Superior temporal gyrus (tissue), 1 donor: ENCODE measurements around the gene ZSWIM5.
"Not testable (repeated sequence)": the region's sequence is repeated elsewhere in the genome, so short reads cannot be mapped to it uniquely, and the experiment has no call there.

Source experiments
- DNase-seq: peaks from one replicate; pipeline ENCODE4 v3.0.0-alpha.2; 2016; ENCODE audit errors: extremely low spot score

The ZSWIM5 gene

DNA sequence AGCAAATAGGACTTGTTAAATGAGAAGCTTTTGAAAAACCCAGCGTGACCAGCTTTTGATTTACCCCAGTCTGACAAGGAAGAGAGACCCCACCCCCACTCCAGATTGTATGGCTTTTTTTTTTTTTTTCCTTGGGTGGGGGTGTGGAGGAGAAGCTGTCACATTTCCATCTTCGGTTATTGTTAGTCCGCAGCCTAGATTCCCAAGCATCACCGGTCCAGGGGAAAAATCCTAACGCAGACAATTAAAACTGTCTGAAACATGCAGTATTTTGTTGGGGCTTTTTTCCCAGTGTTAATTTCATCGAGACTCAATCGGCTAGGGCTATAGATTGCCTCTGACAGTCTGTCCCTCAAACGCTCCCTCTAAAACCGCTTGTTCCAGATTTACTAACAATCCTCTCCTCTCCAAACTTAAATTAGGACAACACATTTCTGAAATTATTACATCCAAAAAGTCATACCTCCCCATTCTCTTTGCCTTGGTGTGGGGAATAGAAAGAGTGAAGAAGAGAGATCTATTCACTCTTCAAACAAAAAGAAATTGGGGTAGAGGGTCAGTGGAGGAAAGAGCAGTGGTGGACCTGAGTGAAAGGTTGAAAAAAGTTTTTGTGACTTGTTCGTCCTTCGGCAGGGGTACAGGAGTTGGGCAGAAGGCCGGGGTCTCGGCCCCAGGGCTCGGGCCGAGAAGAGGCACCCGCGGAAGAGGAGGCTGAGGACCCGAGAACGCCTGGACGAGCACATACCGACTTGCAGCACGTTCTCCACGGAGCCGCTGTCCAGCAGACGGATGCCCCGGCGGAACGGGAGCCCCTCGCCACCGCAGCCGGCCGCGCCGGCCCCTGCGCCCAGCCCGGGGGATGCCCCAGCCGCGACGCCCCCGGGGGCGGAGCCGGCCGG lies 1.1 kb downstream of the ZSWIM5 start:
- peak; percentile 58 for DNase-seq

DNA sequence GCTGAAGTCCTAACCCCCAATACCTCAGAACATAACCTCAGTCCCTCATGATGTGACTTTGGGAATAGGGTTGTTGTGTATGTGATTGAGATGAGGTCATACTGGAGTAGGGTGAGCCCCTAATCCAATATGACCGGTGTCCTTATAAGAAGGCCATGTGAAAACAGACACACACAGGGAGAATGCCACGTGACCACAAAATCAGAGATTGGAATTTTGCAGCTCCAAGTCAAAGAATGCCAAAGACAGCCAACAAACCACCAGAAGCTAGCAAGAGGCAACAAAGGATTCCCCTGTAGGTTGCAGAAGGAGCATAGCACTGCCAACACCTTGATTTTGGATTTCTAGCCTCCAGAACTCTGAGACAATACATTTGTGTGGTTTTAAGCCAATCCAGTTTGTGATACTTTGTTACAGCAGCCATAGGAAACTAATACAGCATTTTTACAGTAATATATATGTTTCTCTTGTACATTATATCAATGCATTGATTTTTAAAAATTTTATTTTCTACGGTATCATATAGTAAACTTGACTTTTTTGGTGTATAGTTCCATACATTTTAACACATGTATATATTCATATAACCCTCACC lies 5.4 kb downstream of the ZSWIM5 start:
- no peak for DNase-seq

DNA sequence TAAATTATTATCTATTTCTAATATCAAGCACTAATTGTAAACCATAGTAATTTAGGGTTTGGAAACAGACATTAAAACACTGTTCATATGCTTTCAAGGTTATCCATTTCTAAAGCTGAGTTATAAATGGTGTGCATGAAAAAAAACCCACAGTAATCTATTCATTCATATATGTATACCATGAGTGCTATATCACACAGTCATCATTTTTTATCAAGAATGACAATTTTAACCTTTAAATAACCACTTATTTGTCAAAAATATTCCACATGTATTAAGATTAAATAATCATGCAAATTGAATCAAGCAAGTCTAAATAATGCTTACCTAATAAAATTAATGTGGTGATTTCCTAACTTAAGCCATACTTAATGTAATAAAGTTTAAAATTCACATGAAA lies 6.0 kb downstream of the ZSWIM5 start:
- no peak for DNase-seq

DNA sequence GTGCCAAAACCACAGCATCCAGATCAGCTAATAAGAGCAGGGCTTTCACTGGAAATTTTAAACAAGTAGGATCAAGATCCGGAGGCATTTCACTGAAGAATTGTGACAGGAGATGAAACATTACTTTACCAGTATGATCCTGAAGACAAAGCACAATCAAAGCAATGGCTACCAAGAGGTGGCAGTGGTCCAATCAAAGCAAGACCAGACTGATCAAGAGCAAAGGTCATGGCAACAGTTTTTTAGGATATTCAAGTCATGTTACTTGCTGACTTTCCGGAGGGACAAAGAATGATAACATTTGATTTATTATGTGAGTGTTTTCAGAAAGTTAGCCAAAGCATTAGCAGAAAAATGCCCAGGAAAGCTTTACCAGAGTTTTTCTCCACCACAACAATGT lies 8.2 kb downstream of the ZSWIM5 start:
- no peak for DNase-seq

DNA sequence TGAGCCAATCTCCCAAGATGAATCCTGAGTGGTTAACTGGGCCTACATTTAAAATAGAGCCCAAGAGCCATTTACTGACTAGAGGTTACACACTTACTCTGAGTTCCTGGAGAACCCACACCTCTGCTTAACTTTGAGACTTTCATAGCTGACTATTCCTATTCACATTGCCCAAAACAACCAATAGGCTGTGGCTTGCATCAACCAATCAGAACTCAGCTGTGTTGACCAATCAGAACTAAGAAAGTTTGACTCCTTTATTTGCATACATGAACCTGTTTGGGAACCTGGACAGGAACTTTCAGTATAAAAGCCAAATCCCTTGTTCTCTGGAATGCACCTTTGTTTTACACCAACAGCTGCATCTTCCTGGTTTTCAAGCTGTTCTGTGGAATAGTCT lies 9.5 kb downstream of the ZSWIM5 start:
- no peak for DNase-seq

DNA sequence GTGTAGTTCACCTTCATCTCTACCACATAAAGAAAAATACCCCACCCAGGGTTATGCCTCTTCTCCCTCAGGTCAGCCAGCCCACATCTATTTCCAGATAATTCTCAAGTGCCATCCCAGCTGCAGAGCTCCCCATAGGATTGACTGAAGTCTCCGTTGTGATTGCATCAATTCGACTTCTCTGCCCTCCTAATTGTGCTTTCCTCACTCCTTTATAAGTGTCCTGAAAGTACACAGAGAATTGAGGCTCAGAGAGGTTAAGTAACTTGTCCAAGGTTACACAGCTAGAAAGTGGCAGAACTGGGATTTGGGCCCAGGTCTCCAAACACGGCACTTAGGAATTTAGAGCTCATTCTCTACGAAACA lies 15.0 kb downstream of the ZSWIM5 start:
- no peak for DNase-seq

DNA sequence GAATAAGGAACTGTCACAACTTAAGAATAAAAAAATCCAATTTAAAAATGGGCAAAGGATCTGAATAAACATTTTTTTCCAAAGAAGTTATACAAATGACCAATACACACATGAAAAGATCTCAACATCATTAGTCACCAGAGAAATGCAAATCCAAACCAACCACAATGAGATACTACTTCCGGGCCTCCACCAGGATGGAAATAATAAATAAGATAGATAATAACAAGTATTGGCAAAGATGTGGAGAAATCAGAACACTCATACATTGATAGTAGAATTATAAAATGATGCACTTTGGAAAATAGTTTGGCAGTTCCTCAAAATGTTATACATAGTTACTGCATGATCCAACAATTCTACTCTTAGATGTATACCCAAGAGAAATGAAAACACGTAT lies 18.7 kb downstream of the ZSWIM5 start:
- DNase-seq: no peak

DNA sequence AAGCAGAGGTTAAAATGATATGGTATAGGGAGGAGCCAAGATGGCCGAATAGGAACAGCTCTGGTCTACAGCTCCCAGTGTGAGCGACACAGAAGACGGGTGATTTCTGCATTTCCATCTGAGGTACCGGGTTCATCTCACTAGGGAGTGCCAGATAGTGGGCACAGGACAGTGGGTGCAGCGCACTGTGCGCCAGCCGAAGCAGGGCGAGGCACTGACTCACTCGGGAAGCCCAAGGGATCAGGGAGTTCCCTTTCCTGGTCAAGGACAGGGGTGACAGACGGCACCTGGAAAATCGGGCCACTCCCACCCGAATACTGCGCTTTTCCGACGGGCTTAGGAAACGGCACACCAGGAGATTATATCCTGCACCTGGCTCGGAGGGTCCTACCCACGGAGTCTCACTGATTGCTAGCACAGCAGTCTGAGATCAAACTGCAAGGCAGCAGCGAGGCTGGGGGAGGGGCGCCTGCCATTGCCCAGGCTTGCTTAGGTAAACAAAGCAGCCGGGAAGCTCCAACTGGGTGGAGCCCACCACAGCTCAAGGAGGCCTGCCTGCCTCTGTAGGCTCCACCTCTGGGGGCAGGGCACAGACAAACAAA lies 26.4 kb downstream of the ZSWIM5 start:
- DNase-seq: not testable (repeated sequence)

DNA sequence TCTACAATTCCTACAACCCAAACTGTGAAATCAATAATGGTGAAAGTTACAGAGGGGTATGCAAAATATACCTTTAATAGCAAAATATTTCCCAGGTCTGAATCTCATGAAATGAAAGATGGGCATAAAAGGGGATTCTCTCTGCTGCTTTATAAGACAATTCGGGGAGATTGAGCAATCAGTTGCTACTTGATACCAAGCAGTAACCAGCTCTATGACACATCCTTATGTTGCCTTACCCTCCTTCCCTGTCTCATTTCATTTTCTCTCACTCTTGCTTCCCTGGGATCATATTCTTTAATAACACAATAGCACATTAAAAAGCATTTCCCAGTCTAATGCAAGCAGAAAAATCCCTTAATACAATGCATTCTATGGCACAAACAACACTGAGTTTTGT lies 29.0 kb downstream of the ZSWIM5 start:
- no peak for DNase-seq

DNA sequence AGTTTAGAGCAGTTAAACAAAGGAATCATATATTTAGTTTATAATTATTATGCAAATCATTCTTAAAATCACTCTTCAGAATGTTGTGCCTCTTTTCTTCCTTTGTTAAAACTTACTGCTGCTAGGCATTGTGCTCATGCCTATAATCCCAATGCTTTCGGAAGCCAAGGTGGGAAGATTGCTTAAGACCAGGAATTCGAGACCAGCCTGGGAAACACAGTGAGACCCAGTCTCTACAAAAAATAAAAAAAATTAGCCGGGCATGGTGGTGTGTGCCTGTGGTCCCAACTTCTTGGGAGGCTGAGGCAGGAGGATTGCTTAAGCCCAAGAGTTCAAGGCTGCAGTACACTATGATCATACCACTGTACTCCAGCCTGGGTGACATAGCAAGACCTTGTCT lies 33.6 kb downstream of the ZSWIM5 start:
- no peak for DNase-seq

DNA sequence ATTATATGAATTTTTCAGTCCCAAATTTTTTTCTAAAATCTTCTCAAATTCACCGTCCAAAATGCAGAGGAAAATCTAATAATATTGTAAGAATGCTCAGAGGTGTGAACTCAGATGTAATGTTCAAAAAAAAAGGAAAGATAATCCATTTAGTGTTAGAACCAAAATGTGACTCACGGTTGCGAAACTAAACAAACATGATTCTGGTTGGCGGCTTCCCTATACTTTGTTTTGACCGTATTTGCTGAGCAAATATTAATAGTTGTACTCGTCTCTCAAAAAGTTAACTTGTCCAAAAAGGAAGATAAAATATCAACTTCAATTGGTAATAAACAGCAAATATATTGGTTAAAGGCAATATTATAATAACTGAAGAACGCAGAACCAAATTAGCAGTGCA lies 34.4 kb downstream of the ZSWIM5 start:
- DNase-seq: no peak

DNA sequence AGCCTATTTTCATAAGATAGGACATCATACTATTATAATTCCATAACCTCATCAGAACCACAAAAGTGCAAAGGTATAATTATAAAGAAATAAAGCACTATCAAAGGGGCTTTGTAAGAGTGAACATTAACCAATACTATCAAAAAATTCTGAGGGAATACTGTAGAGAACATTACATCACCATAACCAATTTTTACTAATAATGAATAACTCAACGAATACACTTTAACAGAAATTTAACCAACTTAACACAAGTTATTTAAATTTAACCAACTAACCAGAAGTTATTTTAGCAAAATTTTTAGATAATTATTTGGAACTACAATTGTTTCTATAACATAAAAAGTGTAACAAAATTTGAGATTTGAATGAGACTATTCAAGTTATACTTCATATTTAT lies 34.8 kb downstream of the ZSWIM5 start:
- no peak for DNase-seq

DNA sequence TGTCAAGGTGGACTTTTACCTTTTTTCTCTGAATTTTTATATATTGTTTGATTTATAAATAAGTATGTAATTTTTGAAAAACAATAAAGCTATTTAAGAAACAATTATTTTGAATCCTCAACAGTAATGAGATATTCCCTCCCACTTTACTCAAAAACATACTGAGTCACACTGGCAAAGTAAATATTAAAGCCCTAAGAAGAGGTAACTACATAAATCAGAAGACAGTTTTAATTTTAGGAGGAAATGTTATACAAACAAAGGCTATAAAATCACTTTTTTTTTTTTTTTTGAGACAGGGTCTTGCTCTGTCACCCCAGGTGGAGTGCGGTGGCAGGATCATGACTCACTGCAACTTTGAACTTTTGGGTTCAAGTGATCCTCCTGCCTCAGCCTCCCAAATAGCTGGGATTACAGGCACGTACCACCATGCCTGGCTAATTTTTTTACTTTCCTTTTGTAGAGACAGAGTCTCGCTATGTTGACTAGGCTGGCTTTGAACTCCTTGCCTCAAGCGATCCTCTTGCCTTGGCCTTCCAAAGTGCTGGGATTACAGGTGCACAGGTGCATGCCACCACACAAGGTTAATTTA lies 36.2 kb downstream of the ZSWIM5 start:
- DNase-seq: no peak

DNA sequence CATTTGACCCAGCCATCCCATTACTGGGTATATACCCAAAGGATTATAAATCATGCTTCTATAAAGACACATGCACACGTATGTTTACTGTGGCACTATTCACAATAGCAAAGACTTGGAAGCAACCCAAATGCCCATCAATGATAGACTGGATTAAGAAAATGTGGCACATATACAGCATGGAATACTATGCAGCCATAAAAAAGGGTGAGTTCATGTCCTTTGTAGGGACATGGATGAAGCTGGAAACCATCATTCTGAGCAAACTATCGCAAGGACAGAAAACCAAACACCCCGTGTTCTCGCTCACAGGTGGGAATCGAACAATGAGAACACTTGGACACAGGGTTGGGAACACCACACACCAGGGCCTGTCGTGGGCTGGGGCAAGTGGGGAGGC lies 38.5 kb downstream of the ZSWIM5 start:
- not testable (repeated sequence) for DNase-seq

DNA sequence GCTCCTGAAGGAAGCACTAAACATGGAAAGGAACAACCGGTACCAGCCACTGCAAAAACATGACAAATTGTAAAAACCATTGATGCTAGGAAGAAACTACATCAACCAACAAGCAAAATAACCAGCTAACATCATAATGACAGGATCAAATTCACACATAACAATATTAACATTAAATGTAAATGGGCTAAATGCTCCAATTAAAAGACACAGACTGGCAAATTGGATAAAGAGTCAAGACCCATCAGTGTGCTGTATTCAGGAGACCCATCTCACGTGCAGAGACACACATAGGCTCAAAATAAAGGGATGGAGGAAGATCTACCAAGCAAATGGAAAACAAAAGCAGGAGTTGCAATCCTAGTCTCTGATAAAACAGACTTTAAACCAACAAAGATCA lies 42.1 kb downstream of the ZSWIM5 start:
- not testable (repeated sequence) for DNase-seq

DNA sequence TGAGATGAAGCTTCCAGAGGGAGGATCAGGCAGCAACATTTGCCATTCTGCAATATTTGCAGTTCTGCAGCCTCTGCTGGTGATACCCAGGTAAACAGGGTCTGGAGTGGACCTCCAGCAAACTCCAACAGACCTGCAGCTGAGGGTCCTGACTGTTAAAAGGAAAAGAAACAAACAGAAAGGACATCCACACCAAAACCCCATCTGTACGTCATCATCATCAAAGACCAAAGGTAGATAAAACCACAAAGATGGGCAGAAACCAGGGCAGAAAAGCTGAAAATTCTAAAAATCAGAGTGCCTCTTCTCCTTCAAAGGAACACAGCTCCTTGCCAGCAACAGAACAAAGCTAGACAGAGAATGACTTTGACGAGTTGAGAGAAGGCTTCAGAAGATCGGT lies 43.3 kb downstream of the ZSWIM5 start:
- not testable (repeated sequence) for DNase-seq

DNA sequence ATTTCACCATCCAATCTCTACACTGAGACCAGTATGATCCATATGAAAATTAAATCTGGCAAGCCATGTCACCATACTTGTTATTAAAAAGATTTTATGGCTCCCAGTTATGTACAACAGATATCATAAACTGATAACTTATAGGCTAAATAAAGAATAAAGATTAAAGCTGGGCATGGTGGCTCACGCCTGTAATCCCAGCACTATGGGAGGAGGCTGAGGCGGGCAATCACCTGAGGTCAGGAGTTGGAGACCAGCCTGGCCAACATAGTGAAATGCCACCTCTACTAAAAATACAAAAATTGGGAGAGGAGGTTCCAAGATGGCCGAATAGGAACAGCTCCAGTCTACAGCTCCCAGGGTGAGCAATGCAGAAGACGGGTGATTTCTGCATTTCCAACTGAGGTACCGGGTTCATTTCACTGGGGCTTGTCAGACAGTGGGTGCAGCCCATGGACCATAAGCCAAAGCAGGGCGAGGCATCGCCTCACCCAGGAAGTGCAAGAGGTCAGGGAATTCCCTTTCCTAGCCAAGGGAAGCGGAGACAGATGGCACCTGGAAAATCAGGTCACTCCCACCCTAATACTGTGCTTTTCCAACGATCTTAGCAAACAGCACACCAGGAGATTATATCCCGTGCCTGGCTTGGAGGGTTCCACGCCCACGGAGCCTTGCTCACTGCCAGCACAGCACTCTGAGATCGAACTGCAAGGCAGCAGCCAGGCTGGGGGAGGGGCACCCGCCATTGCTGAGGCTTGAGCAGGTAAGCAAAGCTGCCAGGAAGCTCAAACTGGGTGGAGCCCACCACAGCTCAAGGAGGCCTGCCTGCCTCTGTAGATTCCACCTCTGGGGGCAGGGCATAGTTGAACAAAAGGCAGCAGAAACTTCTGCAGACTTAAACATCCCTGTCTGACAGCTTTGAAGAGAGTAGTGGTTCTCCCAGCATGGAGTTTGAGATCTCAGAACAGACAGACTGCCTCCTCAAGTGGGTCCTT lies 44.1 kb downstream of the ZSWIM5 start:
- not testable (repeated sequence) for DNase-seq

DNA sequence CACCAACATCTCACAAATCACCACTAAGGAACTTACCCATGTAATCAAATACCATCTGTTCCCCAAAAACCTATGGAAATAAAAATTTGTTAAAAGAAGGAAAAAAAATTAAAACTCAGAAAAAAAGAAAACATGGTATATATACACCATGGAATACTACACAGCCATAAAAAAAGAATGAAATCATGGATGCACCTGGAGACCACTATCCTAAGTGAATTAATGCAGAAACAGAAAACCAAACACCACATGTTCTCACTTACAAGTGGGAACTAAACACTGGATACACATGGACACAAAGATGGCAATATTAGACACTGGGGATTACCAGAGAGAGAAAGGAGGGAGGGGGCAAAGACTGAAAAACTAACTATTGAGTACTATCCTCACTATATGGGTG lies 50.4 kb downstream of the ZSWIM5 start:
- no peak for DNase-seq

DNA sequence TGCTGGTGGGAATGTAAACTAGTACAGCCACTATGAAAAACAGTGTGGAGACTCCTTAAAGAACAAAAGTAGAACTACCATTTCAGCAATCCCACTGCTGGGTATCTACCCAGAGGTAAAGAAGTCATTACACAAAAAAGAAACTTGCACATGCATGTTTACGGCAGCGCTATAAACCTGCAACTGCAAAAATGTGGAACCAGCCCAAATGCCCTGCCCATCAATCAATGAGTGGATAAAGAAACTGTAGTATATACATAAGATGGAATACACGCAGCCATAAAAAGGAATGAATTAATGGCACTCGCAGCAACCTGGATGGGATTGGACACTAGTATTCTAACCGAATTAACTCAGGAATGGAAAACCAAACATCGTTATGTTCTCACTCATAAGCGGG lies 51.0 kb downstream of the ZSWIM5 start:
- DNase-seq: no peak

DNA sequence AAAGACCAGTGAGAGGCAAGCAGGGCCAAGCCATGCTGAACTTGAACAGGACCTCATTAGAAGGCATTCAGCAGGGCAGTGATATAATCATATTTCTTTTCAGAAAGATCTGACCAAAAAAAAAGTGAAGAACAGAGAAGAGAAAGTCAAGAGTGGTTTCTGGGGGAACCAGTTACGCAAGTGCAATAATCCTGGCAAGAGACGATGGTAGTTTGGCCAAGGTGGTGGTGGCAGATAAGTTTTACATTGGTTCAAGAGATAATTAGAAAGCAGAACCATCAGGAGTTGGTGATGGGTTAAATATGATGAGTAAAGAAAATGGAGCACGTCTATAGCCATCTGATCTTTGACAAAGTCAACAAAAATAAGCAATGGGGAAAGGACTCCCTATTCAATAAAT lies 54.3 kb downstream of the ZSWIM5 start:
- DNase-seq: no peak

DNA sequence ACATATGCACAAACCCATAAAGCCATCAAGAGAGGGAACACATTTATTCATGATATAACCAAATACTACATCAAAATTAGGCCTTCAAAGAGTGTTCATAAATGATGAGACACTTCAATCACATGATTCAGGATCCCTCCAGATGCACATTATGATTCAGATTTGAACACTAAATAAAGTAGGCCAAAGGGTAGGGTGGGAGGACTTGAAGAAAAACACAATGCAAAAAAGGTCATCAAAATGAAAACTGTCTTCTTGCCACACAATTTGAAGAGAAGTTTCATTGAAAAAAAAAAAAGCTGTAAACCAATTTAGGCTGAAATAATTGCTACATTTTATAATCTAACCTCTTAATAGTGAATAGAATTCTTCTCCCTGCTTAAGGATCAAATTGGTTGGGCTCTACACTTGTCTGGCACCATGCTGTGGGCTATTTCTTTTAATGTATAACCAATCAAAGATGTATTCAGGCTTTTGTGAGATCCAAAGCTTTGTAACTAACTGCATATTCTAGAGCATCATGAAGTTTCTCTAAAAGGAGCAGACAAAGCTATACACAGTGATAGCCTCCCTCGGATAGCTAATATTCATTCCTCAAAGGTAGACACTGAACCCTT lies 58.1 kb downstream of the ZSWIM5 start:
- no peak for DNase-seq
